Daoy (cell line): ENCODE results near the gene MYO15B. TPM values are rescaled to one million over a fixed set of nuclear protein-coding genes. Genes with fewer than 3 reads are reported as not detected.
A peak's percentile ranks its signal among the peaks of the same experiment; 100 is the strongest.

Source experiments
- DNase-seq: peaks from one replicate; pipeline ENCODE4 v3.0.0-alpha.2; 2015; ENCODE audit warnings: low read depth
- total RNA-seq: library from RNA; depleted of rRNA; stranded (reverse); fragments of >200 nt; shearing (Covaris generic); gene quantifications from 2 replicates; pipeline ENCODE4 v1.2.3, GENCODE V29; 2014; rRNA removed

The MYO15B gene
- total RNA-seq: 0.48 and 0.69 TPM in 2 replicates

GRCh38 chr17:75587675-75588595 is at the start of gene MYO15B:
TSS of gene MYO15B (plus strand) at chr17:75587800. CDS start at chr17:75588058, 258 bp downstream.
- peak; percentile 58 for DNase-seq

- no peak for DNase-seq
Measured at GRCh38 chr17:75539967-75540729, 47.5 kb upstream of the MYO15B start.

- no peak for DNase-seq
Measured at GRCh38 chr17:75540923-75541503, 46.6 kb upstream of the MYO15B start.

GRCh38 chr17:75542229-75542628 is 45.4 kb upstream of the MYO15B start:
- DNase-seq: no peak

- no peak for DNase-seq
Measured at GRCh38 chr17:75542728-75543336, 44.8 kb upstream of the MYO15B start.

- DNase-seq: no peak
Measured at GRCh38 chr17:75544250-75544649, 43.4 kb upstream of the MYO15B start.

- DNase-seq: no peak
Measured at GRCh38 chr17:75546181-75546580, 41.4 kb upstream of the MYO15B start.

GRCh38 chr17:75547091-75547490 is 40.5 kb upstream of the MYO15B start:
- DNase-seq: no peak

- no peak for DNase-seq
Measured at GRCh38 chr17:75548813-75549212, 38.8 kb upstream of the MYO15B start.

- DNase-seq: no peak
Measured at GRCh38 chr17:75549246-75550138, 38.1 kb upstream of the MYO15B start.

- DNase-seq: no peak
Measured at GRCh38 chr17:75550139-75550465, 37.5 kb upstream of the MYO15B start.

GRCh38 chr17:75551266-75551665 is 36.3 kb upstream of the MYO15B start:
- DNase-seq: no peak

- DNase-seq: no peak
Measured at GRCh38 chr17:75552425-75553294, 34.9 kb upstream of the MYO15B start.

- no peak for DNase-seq
Measured at GRCh38 chr17:75553295-75554110, 34.1 kb upstream of the MYO15B start.

- no peak for DNase-seq
Measured at GRCh38 chr17:75555679-75556153, 31.9 kb upstream of the MYO15B start.

GRCh38 chr17:75557075-75557851 is 30.3 kb upstream of the MYO15B start:
- peak; percentile 58 for DNase-seq

- no peak for DNase-seq
Measured at GRCh38 chr17:75557852-75558665, 29.5 kb upstream of the MYO15B start.
